A549 (cell line): ENCODE data around the gene DRC7.

Experiments used
- CHD2 ChIP-seq: fragments of 150-350 bp; IDR thresholded peaks from 2 replicates; pipeline ENCODE4 v1.6.1; 2014; ENCODE audit warnings: low read length; ENCODE audit not compliant: partially characterized antibody
- EP300 ChIP-seq, 2 experiments: fragments of >200 bp; sonication (Bioruptor Twin); formaldehyde crosslinking; IDR thresholded peaks; 2 replicates in 1 of 2; 3 replicates in 1 of 2; pipeline ENCODE4 v1.6.1; 2016 to 2017
- JUNB ChIP-seq: fragments of >200 bp; sonication (Bioruptor Twin); formaldehyde crosslinking; IDR thresholded peaks from 2 replicates; pipeline ENCODE4 v1.6.1; 2016
- KDM1A ChIP-seq: fragments of 200-600 bp; sonication (generic); IDR thresholded peaks from 2 replicates; pipeline ENCODE4 v1.6.1; 2016; ENCODE audit warnings: low read depth, mild to moderate bottlenecking
- POLR2A ChIP-seq: IDR thresholded peaks from 2 replicates; pipeline ENCODE4 v1.6.1; 2012; ENCODE audit warnings: mild to moderate bottlenecking, low read length
- SREBF2 ChIP-seq: fragments of 450-650 bp; IDR thresholded peaks from 2 replicates; pipeline ENCODE4 v1.6.1; 2014; ENCODE audit warnings: mild to moderate bottlenecking, moderate library complexity
- TF ChIP-seq, protein P1 (sequence below): fragments of >200 bp; sonication (Bioruptor Twin); formaldehyde crosslinking; IDR thresholded peaks from 3 replicates; pipeline ENCODE4 v1.5.1; 2016
- TF ChIP-seq, protein P2 (sequence below): IDR thresholded peaks from 2 replicates; pipeline ENCODE4 v1.6.1; 2012

DNA sequence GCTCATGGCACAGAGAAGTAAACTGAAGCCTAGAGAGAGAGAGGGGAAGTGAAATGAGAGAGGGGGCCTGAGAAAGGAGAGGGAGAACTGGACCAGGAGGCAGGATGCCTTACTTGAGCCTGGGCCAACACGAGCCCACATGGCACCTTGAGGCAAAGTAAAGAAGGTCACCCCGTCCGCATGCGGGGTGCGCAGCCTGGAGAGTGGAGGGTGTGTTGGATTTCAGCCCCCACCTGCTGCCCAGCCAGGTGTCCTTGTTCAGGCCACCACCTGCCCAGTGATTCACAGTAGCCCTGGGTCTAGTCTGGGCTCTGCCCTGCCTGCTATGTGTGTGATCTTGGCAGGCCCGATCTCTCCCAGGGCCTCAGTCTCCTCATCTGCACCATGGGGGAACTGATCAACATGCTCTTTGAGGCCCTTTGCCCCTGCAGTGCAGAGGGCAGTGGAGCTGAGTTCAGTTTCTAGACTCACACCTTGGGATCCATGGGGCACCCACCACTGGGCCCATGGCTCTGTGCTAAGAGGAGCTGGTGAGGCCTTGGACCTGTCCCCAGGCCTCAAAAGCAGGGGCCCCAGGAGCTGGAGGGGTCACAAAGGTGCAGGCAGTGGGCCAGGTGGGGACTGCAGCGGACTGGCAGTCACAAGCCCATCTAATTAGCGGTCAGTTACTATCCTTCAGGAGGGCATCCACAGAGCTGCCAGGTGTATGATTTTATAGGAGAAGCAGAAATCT lies 9.8 kb upstream of the DRC7 start:
- TF ChIP-seq POLR2A (no peak), KDM1A (no peak), JUNB (no peak), SREBF2 (no peak), EP300 (IDR thresholded peaks at IDR 0.05) (no peak), CHD2 (no peak)
- TF ChIP-seq, protein P1, sequence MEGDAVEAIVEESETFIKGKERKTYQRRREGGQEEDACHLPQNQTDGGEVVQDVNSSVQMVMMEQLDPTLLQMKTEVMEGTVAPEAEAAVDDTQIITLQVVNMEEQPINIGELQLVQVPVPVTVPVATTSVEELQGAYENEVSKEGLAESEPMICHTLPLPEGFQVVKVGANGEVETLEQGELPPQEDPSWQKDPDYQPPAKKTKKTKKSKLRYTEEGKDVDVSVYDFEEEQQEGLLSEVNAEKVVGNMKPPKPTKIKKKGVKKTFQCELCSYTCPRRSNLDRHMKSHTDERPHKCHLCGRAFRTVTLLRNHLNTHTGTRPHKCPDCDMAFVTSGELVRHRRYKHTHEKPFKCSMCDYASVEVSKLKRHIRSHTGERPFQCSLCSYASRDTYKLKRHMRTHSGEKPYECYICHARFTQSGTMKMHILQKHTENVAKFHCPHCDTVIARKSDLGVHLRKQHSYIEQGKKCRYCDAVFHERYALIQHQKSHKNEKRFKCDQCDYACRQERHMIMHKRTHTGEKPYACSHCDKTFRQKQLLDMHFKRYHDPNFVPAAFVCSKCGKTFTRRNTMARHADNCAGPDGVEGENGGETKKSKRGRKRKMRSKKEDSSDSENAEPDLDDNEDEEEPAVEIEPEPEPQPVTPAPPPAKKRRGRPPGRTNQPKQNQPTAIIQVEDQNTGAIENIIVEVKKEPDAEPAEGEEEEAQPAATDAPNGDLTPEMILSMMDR, result no peak
- TF ChIP-seq, protein P2, sequence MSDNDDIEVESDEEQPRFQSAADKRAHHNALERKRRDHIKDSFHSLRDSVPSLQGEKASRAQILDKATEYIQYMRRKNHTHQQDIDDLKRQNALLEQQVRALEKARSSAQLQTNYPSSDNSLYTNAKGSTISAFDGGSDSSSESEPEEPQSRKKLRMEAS, result no peak
